ENCODE results near the gene RAB11A. TPM values are rescaled to one million over a fixed set of nuclear protein-coding genes. Genes with fewer than 3 reads are reported as not detected.
"Not testable (repeated sequence)": the region's sequence is repeated elsewhere in the genome, so short reads cannot be mapped to it uniquely, and the experiment has no call there.

Gene RAB11A
- total RNA-seq, 1 donor from 2014 or later = 458 TPM

DNA sequence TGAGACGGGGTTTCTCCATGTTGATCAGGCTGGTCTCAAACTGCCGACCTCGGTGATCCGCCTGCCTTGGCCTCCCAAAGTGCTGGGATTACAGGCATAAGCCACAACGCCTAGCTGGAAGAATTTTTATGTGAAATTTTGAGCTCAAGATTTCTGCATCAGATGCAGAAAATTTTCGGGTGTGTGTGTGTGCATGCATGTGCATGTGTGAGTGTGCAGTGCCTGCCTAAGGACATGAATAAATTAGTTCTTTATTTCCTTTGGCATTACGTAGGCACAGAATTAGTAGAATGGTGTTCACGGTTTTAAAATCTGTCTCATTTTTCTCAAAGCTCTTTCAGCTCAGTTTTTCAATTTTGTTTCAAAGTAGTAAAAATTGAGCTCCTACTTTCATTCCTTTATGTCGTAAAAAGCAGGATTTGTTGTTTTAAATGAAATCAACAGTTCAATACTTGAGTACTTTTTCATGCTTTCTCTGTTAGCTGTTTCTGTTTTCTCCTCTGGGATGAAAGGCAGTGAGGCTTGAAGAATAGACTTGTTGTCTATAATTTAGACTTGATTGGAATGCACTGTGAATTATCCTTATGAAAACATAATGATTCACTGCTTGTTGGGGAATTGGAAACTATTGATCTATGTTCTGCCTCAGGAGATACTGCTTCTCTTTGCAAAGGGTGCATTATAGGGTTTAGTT lies 23.3 kb upstream of the RAB11A start:
- no peak for ATAC-seq

- no peak for ATAC-seq
Observed at GRCh38 chr15:65847989-65848388, 21.3 kb upstream of the RAB11A start.

- ATAC-seq = no peak
Observed at GRCh38 chr15:65851981-65852380, 17.3 kb upstream of the RAB11A start.

DNA sequence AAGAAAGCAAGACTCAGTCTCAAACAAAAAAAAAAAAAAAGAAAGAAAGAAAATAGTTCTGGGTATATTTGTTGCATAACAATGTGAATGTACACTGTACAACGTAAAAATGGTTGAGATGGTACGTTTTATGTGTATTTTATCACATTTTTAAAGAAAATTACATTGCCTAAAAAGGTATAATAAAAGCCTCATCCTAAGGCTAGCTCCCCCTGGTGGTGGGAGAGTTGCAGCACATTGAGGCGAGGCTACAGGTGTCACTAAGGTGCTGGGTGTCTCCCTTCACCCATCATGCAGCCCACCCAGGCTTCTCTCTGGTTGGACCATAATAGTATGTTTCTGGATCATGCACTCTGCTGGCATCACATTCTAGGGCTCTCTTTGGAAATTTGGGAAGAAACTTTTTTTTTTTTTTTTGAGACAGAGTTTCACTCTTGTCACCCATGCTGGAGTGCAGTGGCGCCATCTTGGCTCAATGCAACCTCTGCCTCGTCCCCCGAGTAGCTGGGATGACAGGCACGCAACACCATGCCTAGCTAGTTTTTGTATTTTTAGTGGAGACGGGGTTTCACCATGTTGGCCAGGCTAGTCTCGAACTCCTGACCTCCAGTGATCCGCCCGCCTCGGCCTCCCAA lies 12.4 kb upstream of the RAB11A start:
- peak; percentile 66 for ATAC-seq

DNA sequence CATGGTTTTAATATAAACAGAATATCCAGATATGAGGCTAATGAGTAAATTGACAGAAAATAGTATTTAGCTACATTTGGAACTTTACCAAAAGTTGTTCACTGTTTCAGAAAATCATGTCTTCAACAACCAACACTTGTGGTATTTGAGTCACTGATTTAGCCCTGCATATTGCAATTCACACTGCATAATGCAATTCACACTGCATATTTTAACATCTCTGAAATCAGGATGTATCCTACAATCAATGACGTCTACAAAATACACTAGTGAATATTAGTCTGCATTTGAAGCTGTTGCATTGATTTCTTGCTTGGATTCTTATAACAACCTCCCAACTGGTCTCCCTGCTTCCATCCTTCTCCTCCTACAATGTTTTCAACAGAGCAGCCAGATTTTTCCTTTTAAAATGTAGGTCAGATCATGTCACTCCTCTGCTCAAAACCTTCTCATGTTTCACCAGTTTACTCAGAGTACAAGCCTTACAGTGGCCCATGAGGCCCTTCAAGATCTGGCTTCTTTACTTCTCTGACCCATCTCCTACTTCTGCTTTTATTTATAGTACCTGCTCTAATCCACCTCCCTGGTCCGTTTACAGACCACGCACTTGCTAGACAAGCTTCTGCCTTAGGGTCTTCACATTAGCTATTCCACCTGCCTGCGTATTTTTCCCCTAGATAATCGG lies 11.4 kb upstream of the RAB11A start:
- ATAC-seq = no peak

DNA sequence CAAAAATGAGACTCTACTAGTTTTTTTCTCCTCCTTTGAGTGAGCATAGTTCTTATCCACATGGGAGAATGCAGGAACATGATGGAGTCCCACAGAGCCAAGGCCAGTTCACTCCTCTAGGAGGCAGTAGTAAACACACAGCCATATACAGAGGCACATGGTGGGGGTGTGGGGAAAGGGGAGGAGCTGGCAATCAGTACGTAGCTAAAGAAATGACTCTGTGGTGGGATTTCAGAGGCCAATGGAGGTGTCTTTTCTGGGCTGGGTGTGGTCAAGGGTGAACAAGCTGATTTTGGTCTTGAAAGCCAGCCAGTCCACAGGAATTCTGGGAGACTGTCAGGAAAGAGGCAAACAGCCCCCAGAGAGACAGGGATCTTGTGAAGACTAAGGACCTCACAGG lies 6.6 kb upstream of the RAB11A start:
- peak; percentile 85 for ATAC-seq

GRCh38 chr15:65863106-65863505 lies 6.2 kb upstream of the RAB11A start:
- ATAC-seq = no peak

GRCh38 chr15:65867244-65867643 lies 2.0 kb upstream of the RAB11A start:
- ATAC-seq = no peak

DNA sequence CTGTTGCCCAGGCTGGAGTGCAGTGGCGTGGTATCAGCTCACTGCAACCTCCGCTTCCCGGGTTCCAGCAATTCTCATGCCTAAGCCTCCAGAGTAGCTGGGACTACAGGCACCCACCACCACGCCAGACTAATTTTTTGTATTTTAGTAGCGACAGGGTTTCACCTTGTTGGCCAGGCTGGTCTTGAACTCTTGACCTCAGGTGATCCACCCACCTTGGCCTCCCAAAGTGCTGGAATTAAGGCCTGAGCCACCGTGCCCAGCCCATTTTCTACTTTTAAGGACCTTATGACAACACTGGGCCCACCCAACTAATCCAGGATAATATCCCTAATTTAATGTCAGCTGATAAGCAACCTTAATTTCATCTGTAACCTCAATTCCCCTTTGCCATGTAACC lies 1.4 kb upstream of the RAB11A start:
- ATAC-seq = not testable (repeated sequence)

DNA sequence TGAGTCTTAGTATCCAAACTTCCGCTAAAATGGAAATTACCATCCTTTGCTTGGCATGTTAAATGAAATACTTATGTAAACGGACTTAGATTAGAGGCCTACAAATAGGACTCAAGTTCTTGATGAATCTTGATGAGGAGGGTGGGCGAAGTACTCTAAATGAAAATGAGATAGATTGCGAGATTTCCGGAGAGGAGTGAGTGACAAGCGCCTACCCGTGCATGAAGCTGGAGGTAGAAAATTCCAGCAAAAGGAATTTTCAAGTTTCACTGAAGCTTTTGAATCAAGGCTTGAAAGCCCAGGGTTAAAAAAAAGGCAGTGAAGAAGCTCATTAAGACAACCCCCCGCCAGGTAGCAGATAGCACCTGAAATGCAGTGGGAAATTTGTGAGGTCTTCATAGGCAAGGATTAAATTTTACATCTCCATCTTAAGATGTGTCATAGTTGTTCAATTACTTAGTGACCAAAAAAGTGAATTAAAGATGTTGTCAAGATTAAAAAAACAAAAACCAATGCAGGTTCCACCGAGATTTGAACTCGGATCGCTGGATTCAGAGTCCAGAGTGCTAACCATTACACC lies 655 bp upstream of the RAB11A start:
- no peak for ATAC-seq

DNA sequence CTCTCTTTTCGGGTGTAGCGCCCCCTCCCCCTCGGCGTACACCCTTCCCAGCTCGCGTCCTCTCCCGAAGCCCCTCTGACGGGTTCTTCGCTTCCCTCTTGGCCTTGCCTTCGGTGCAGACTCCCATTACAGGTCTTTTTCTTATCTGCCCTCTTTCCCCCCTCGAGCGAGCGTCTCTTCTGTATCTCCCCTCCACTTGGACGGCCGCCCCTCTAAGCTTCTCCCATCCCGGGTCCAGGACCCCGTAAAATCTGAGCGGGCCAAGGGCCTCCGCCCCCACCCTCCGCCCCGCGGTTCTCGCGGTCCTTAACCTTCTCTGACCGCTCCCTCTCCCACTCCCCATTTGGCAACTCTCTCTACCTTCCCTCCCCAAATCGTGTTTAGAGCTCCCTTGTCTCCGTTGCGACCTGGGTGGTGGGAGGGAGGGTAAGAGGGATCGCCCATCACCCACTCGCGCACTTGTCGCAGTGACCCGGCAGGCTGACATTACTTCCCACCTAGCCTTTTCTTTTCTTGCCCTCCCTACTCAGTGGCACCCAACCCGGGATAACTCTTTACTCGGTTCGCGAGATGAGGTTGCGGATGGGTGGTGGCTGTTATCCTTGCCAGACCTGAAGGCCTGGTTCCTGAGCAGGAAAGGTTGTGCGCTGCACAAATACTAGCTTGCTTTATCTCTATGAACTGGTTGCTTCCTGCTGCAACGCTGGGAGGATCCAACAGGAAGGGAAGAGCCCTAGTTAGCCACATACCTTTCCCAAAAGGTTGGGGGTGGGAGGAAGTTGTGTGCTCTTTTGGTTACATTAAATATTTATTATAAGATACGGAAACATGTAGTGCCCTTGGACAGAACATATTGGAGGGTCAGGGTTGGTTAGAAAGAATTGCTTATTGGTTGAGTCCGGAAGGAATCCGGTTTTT lies 922 bp downstream of the RAB11A start:
- ATAC-seq = peak; percentile 74

GRCh38 chr15:65870889-65871533 lies 1.7 kb downstream of the RAB11A start:
- peak; percentile 63 for ATAC-seq

DNA sequence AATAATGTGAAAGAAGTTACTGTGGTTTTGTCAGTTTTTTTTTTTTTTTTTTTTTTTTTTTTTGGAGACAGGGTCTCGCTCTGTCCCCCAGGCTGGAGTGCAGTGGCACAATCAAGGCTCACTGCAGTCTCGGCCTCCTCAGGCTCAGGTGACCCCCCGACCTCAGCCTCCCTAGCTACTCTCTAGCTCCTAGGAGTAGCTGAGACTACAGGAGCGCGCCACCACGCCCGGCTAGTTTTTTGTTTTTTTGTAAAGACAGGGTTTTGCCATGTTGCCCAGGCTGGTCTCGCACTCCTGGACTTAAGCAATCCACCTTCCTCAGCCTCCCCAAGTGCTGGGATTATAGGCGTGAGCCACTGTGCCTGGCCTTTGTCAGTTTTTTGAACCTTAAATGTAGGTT lies 2.6 kb downstream of the RAB11A start:
- ATAC-seq = not testable (repeated sequence)

DNA sequence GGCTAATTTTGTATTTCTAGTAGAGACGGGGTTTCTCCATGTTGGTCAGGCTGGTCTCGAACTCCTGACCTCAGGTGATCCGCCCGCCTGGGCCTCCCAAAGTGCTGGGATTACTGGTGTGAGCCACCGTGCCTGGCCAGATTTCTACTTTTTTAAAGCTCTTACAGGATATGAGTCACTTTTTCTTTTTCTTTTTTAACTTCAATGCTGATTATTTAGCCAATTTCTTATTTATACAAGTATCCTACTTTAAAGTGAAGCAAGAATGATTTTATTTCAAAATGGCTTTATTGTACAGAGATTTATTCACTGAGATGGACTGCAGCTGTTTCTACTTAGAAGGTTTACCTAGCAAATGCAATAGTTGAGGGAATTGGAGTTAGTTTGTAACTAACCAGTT lies 3.3 kb downstream of the RAB11A start:
- ATAC-seq = not testable (repeated sequence)

GRCh38 chr15:65873256-65873655 lies 4.0 kb downstream of the RAB11A start:
- no peak for ATAC-seq

GRCh38 chr15:65875458-65875857 lies 6.2 kb downstream of the RAB11A start:
- ATAC-seq = no peak

GRCh38 chr15:65877749-65878148 lies 8.5 kb downstream of the RAB11A start:
- ATAC-seq = no peak

DNA sequence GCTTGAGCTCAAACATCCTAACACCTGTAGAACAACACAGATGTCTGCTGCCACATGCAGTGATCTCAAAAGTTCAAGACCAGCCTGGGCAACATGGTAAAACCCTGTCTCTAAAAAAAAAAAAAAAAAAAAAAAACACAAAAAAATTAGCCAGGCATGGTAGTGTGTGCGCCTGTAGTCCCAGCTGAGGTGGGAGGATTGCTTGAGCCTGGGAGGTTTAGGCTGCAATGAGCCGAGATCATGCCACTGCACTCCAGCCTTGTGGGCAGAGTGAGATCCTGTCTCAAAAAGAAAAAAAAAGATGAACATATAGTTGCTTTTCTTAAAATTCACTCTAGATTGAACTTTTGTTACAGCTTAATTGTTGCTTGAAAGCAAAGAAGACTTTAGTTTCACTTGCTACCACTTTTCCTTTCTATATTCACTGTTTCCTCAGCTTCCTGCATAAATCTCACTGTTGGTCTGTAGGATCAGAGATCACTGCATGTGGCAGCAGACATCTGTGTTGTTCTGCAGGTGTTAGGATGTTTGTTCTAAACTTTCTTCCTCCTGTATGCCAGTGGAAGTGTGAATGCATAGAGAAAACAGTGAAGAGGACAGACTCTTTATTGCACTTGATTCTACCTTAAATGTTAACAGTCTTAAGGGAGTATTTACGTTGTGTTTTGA lies 12.6 kb downstream of the RAB11A start:
- ATAC-seq = no peak

DNA sequence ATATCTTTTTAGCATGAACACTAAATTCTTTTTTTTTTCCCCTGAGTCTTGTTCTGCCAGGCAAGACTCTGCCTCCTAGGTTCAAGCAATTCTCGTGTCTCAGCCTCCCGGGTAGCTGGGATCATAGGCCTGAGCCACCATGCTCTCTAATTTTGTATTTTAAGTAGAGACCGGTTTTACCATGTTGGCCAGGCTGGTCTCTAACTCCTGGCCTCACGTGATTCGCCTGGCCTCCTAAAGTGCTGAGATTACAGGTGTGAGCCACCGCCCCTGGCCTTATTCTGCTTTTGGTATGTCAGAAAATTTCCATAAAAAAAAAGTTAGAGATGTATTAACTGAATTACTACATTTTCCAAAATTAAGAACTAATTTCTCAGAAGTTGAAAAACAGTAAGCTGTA lies 14.3 kb downstream of the RAB11A start:
- ATAC-seq = no peak

DNA sequence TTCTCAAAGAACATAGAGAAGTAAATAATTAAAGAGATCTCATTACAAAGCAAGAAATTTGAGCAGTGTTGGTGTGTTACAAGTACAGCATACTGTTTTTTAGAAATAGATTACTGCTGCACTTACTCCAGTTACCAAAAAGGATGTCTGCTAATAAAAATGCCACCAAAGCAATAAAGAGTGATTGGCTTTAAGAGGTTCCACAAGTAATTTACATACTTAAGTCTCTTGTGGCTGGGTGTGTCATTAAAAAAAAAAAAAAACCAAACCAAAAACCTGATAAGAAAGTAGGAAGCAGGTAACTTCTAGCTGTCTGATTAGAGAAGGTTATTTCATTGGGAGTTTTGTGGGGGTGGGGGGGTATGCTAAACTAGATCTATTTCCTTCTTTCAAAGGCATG lies 15.2 kb downstream of the RAB11A start:
- no peak for ATAC-seq

DNA sequence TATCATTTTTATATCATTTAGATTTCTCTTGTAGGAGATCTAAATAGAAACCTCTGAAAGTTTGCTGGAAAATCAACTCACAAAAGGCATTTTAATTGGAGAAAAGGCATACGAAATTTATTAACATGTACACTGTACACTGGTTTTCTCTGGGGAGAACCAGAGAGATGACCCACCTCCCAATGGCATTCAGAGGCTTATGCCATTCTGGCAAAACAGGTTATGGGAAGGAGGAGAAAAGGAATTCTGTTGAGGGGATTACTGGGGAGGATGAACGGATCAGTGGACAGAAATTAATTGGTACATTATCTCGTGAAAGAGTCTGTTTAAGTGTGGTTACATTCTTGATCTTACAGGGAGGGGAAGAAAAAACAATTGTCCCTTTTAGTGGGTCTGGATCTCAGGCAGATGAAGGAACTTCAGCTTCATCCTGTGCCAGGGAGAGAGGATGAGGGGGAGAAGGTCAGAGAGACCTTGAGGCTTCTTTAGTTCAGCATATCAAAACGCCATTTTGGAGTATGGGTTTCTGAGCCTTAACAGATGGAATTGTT lies 16.5 kb downstream of the RAB11A start:
- peak; percentile 80 for ATAC-seq

All from esophagus mucosa (tissue), 1 donor.